Trophoblast cell (in vitro differentiated cells and primary cell): ENCODE results near the gene UBA6.
A peak's percentile ranks its signal among the peaks of the same experiment; 100 is the strongest.

Experiments used
- DNase-seq, 2 donors: peaks; one replicate each; pipeline ENCODE4 v3.0.0-alpha.2; 2016
- H2AFZ ChIP-seq: 2 replicates; pipeline ENCODE4 v1.6.1; 2013; ENCODE audit warnings: low read length, moderate library complexity, mild to moderate bottlenecking; ENCODE audit not compliant: insufficient read depth, poor library complexity
- H2AK5ac ChIP-seq: 2 replicates; pipeline ENCODE4 v1.6.1; 2013; ENCODE audit warnings: mild to moderate bottlenecking, low read length
- H2BK120ac ChIP-seq: 2 replicates; pipeline ENCODE4 v1.6.1; 2013; ENCODE audit warnings: low read length, mild to moderate bottlenecking, moderate library complexity; ENCODE audit not compliant: insufficient read depth, poor library complexity
- H2BK12ac ChIP-seq: 2 replicates; pipeline ENCODE4 v1.6.1; 2013; ENCODE audit warnings: mild to moderate bottlenecking, low read length, moderate library complexity
- H2BK5ac ChIP-seq: 2 replicates; pipeline ENCODE4 v1.6.1; 2013; ENCODE audit warnings: low read length, low read depth, moderate library complexity, mild to moderate bottlenecking; ENCODE audit not compliant: poor library complexity
- H3K14ac ChIP-seq: 2 replicates; pipeline ENCODE4 v1.6.1; 2013; ENCODE audit warnings: mild to moderate bottlenecking, low read length
- H3K18ac ChIP-seq: 2 replicates; pipeline ENCODE4 v1.6.1; 2013; ENCODE audit warnings: mild to moderate bottlenecking, low read length
- H3K23ac ChIP-seq: 2 replicates; pipeline ENCODE4 v1.6.1; 2013; ENCODE audit warnings: low read length
- H3K27ac ChIP-seq: 2 replicates; pipeline ENCODE4 v1.5.1; 2013; ENCODE audit warnings: low read depth, mild to moderate bottlenecking, inconsistent platforms, low read length, moderate library complexity
- H3K27me3 ChIP-seq: 2 replicates; pipeline ENCODE4 v1.6.1; 2013; ENCODE audit warnings: inconsistent platforms, mild to moderate bottlenecking, low read length, moderate library complexity; ENCODE audit not compliant: insufficient read depth
- H3K36me3 ChIP-seq, 2 experiments: 1 replicate in 1 of 2; 2 replicates in 1 of 2; pipeline ENCODE4 v1.6.1; 2013; ENCODE audit warnings: low read length in 2 of 2, mild to moderate bottlenecking in 2 of 2, moderate library complexity in 1 of 2; ENCODE audit not compliant: insufficient read depth in 2 of 2, control insufficient read depth in 1 of 2
- H3K4ac ChIP-seq: 2 replicates; pipeline ENCODE4 v1.6.1; 2013; ENCODE audit warnings: low read depth, mild to moderate bottlenecking, low read length, moderate library complexity
- H3K4me1 ChIP-seq, 2 experiments: 1 replicate in 1 of 2; 2 replicates in 1 of 2; pipeline ENCODE4 v1.6.1; 2013; ENCODE audit warnings: low read length in 2 of 2, mild to moderate bottlenecking in 2 of 2, moderate library complexity in 1 of 2; ENCODE audit not compliant: insufficient read depth in 2 of 2, control insufficient read depth in 1 of 2
- H3K4me2 ChIP-seq: 2 replicates; pipeline ENCODE4 v1.6.1; 2013; ENCODE audit warnings: inconsistent platforms, mild to moderate bottlenecking, low read length, moderate library complexity
- H3K4me3 ChIP-seq: 2 replicates; pipeline ENCODE4 v1.5.1; 2013; ENCODE audit warnings: mild to moderate bottlenecking, low read depth, low read length, inconsistent platforms
- H3K79me1 ChIP-seq: one replicate; pipeline ENCODE4 v1.6.1; 2013; ENCODE audit warnings: low read length
- H3K79me2 ChIP-seq: 2 replicates; pipeline ENCODE4 v1.6.1; 2013; ENCODE audit warnings: low read length, mild to moderate bottlenecking; ENCODE audit not compliant: control insufficient read depth, insufficient read depth, poor library complexity
- H3K9ac ChIP-seq: 2 replicates; pipeline ENCODE4 v1.6.1; 2013; ENCODE audit warnings: mild to moderate bottlenecking, low read length
- H3K9me3 ChIP-seq: 2 replicates; pipeline ENCODE4 v1.6.1; 2013; ENCODE audit warnings: low read depth, mild to moderate bottlenecking, control low read depth, inconsistent platforms, low read length; ENCODE audit not compliant: insufficient read depth
- H4K12ac ChIP-seq: 2 replicates; pipeline ENCODE4 v1.6.1; 2013; ENCODE audit warnings: low read depth, mild to moderate bottlenecking, low read length, moderate library complexity
- H4K8ac ChIP-seq: 2 replicates; pipeline ENCODE4 v1.6.1; 2013; ENCODE audit warnings: low read depth, mild to moderate bottlenecking, low read length, moderate library complexity
- H4K91ac ChIP-seq: one replicate; pipeline ENCODE4 v1.6.1; 2013; ENCODE audit warnings: low read depth, mild to moderate bottlenecking, low read length, moderate library complexity
- WGBS: extraction: QIAGEN DNeasy Blood & Tissue Kit; methylation state at CpG from one replicate; pipeline ENCODE4 v1.1.7; 2013; ENCODE audit warnings: missing lambda C conversion rate; ENCODE audit not compliant: insufficient read length, insufficient coverage; ENCODE audit errors: extremely low coverage; 5-methylcytosine and 5-hydroxymethylcytosine counted together

UBA6 gene

DNA sequence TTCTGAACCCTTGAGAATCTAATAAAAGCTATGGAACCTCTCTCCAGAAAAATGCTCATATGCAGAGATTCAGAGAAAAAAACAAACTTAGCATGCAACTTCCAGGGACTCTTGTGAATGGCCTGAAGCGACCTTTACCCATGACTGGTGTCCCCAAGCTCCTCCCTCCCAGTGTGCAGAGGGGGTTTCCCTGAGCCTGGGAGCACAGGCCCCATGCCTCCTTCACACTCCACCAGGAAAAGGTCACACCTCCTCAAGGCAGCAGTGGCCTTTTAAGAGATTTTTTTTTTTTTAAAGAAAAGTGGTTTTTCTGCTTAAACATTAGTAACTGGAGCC is 13.3 kb upstream of the UBA6 start:
- Histone ChIP-seq H3K36me3 (peaks cover 0 to 4% of the 10 kb centered on the region in 2 experiments), H3K4ac (no peak overlapping the region), H3K9ac (no peak overlapping the region), H2BK12ac (no peak overlapping the region), H2BK5ac (no peak overlapping the region), H2AFZ (no peak overlapping the region), H3K18ac (no peak overlapping the region), H4K12ac (no peak overlapping the region), H3K9me3 (no peaks in the 10 kb centered on the region), H4K8ac (no peak overlapping the region), H3K4me3 (no peak overlapping the region), H3K27me3 (no peaks in the 10 kb centered on the region), H4K91ac (no peak overlapping the region), H3K14ac (no peak overlapping the region), H3K23ac (no peak overlapping the region), H3K27ac (no peak overlapping the region), H3K79me2 (no peaks in the 10 kb centered on the region), H2AK5ac (no peak overlapping the region), H3K79me1 (peaks cover 2% of the 10 kb centered on the region), H3K4me2 (no peak overlapping the region), H2BK120ac (no peak overlapping the region), H3K4me1 (peaks cover 19% of the 10 kb centered on the region in 2 experiments)
- no peak for DNase-seq
- no CpG with 5 or more reads among the region's 1 CpG for WGBS

DNA sequence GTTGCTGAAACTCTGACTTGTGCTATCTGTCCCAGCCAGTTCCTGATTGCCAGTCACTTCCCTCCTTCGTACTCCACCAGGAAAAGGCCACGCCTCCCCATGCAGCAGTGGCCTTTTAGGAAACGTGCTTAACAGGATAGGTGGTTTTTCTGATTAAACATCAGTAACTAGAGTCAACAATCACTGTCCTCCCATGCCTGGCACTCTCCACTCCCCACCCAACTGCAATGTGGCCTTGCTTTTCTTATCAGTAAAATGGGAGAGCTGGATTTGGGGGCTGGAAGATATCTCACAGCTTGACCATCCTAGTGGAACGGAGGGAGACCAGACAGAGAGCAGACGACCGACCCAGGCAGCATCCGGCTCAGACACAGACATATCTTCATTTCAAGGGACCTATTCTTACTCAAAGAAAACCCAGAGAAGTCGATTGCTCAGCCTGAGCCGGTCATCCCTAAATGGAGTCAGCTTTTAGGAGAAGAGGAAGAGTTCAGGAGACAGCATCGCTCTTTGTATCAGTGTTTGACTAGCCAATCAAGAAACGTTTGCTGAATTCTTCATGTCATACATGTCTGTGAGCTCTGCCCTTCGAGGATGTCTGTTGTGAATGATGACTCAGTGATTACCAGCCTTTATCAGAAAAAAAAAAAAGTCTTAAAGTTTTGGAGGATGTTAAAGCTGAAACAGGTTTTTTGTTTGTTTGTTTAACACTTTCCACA is 12.7 kb upstream of the UBA6 start:
- H3K27me3 ChIP-seq = no peaks in the 10 kb centered on the region
- H3K4me2 ChIP-seq = no peak overlapping the region
- no peak overlapping the region for H4K12ac ChIP-seq
- no peak overlapping the region for H3K23ac ChIP-seq
- H2BK12ac ChIP-seq = no peak overlapping the region
- H3K14ac ChIP-seq = no peak overlapping the region
- no peak overlapping the region for H3K27ac ChIP-seq
- no CpG with 5 or more reads among the region's 12 CpGs for WGBS
- H4K91ac ChIP-seq = no peak overlapping the region
- H2BK5ac ChIP-seq = no peak overlapping the region
- peak in 1 of 2 donors; percentile 14 for DNase-seq
- no peaks in the 10 kb centered on the region for H3K79me2 ChIP-seq
- H3K9ac ChIP-seq = no peak overlapping the region
- no peak overlapping the region for H4K8ac ChIP-seq
- no peak overlapping the region for H2AK5ac ChIP-seq
- no peak overlapping the region for H3K4ac ChIP-seq
- H3K9me3 ChIP-seq = no peaks in the 10 kb centered on the region
- no peak overlapping the region for H2AFZ ChIP-seq
- H3K18ac ChIP-seq = no peak overlapping the region
- H3K79me1 ChIP-seq = peaks cover 2% of the 10 kb centered on the region
- no peak overlapping the region for H3K4me3 ChIP-seq
- peaks cover 0 to 4% of the 10 kb centered on the region in 2 experiments for H3K36me3 ChIP-seq
- H2BK120ac ChIP-seq = no peak overlapping the region
- peaks cover 19% of the 10 kb centered on the region in 2 experiments for H3K4me1 ChIP-seq

DNA sequence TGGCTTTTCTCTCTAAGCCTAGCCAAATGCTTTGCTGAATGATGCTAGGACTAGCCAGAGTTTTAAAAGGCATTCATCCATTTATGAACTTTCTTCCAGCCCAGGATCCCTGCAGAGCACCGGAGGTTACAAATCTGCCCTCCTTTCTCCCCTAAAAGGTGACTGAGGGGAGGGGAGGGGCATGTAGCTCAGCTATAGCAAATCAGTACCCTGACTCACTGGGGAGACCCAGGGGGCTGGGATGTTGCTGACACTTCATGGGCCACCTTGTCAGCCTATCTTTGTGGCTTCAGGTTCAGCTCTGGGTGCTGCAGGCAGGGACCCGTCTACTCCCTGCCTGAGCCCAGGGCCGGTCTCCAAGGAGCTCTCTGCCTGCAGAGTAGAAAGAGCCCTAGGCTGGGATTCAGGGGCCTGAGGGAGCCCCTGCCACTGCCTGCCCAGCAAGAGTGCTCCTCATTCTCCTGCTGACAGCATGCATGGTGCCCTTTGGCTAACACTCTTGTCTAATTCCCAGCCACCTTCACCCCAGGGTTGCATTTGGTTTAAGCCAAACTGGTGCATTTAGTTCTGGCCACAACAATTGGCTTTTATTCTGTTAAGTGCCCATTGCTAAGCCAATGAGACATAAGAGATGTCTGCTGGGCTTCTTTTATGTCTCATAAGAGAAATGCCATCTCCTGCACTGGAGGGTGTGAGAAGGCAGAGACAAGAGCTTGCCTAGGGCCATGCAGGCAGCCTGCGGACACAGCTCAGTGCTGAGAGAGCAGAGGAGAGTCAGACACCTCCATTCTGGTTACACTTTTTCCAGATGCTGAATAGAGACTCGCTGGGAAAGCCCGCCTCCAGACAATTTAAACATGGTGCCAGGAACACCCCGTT is 11.9 kb upstream of the UBA6 start:
- no CpG with 5 or more reads among the region's 7 CpGs for WGBS

GRCh38 chr4:67712000-67712625 is 11.2 kb upstream of the UBA6 start:
- Histone ChIP-seq H2BK120ac (no peak overlapping the region), H3K79me2 (no peaks in the 10 kb centered on the region), H3K27ac (no peak overlapping the region), H3K4me1 (peaks cover 19% of the 10 kb centered on the region in 2 experiments), H3K4me2 (no peak overlapping the region), H2BK12ac (no peak overlapping the region), H2BK5ac (no peak overlapping the region), H4K12ac (no peak overlapping the region), H3K9me3 (no peaks in the 10 kb centered on the region), H3K14ac (no peak overlapping the region), H3K4ac (no peak overlapping the region), H4K91ac (no peak overlapping the region), H3K27me3 (no peaks in the 10 kb centered on the region), H2AK5ac (no peak overlapping the region), H3K36me3 (peaks cover 0 to 4% of the 10 kb centered on the region in 2 experiments), H4K8ac (no peak overlapping the region), H3K18ac (no peak overlapping the region), H3K23ac (no peak overlapping the region), H3K79me1 (peaks cover 2% of the 10 kb centered on the region), H3K9ac (no peak overlapping the region), H2AFZ (no peak overlapping the region), H3K4me3 (no peak overlapping the region)
- peak; percentile 58 to 81 for DNase-seq
- WGBS = no CpG with 5 or more reads among the region's 3 CpGs

More for the DNA sequence above, 11.9 kb upstream of the UBA6 start:
- H2AK5ac ChIP-seq = no peak overlapping the region
- no peak overlapping the region for H3K27ac ChIP-seq
- peaks cover 19% of the 10 kb centered on the region in 2 experiments for H3K4me1 ChIP-seq
- no peak overlapping the region for H4K8ac ChIP-seq
- no peak overlapping the region for H2BK120ac ChIP-seq
- no peak overlapping the region for H3K4me3 ChIP-seq
- no peak overlapping the region for H3K23ac ChIP-seq
- H4K12ac ChIP-seq = no peak overlapping the region
- H2AFZ ChIP-seq = no peak overlapping the region
- H2BK12ac ChIP-seq = no peak overlapping the region
- no peaks in the 10 kb centered on the region for H3K9me3 ChIP-seq
- no peak overlapping the region for H3K14ac ChIP-seq
- no peak overlapping the region for H2BK5ac ChIP-seq
- no peak overlapping the region for H4K91ac ChIP-seq
- DNase-seq = peak in 1 of 2 donors; percentile 11
- H3K4ac ChIP-seq = no peak overlapping the region
- H3K79me1 ChIP-seq = peaks cover 2% of the 10 kb centered on the region
- H3K9ac ChIP-seq = no peak overlapping the region
- H3K4me2 ChIP-seq = no peak overlapping the region
- no peak overlapping the region for H3K18ac ChIP-seq
- peaks cover 0 to 4% of the 10 kb centered on the region in 2 experiments for H3K36me3 ChIP-seq
- H3K79me2 ChIP-seq = no peaks in the 10 kb centered on the region
- H3K27me3 ChIP-seq = no peaks in the 10 kb centered on the region
